ENCODE measurements around the gene SMTNL2.
"Not testable (repeated sequence)": the region's sequence is repeated elsewhere in the genome, so short reads cannot be mapped to it uniquely, and the experiment has no call there.

SMTNL2 gene

DNA sequence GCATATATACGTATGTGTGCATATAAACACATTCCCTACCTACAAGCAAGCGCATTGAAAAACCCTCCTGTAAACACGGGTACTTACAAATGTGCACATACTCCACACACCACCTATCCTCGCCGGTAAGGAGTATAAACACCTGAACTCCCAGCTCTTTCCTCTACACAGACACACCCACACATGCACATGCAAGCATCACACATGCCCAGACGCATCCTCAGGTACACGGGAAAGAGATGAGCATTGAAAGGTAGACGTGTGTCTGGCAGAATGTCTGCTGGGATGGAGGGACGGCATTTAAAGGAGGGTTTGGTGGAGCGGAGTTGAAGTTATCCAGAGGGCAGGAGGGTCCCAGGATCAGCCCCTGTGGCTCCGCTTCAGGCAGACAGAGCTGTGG, 4.7 kb upstream of the SMTNL2 start:
- no peaks in the 10 kb centered on the region for H3K36me3 Mint-ChIP-seq
- H3K4me1 Mint-ChIP-seq, result peaks cover 5% of the 10 kb centered on the region
- H3K27me3 Mint-ChIP-seq, result peaks cover 48% of the 10 kb centered on the region
- H3K27ac Mint-ChIP-seq, result no peak overlapping the region
- no peak overlapping the region for H3K4me3 Mint-ChIP-seq
- CTCF ChIA-PET, result no interaction called here
- no peak for DNase-seq
- H3K9me3 Mint-ChIP-seq, result no peaks in the 10 kb centered on the region

- Mint-ChIP-seq H3K36me3 (no peaks in the 10 kb centered on the region), H3K27me3 (peaks cover 48% of the 10 kb centered on the region), H3K27ac (no peak overlapping the region), H3K9me3 (no peaks in the 10 kb centered on the region), H3K4me3 (no peak overlapping the region), H3K4me1 (peaks cover 7% of the 10 kb centered on the region)
- no peak for DNase-seq
- CTCF ChIA-PET, result no interaction called here
Measured at GRCh38 chr17:4580291-4580690, 4.0 kb upstream of the SMTNL2 start.

DNA sequence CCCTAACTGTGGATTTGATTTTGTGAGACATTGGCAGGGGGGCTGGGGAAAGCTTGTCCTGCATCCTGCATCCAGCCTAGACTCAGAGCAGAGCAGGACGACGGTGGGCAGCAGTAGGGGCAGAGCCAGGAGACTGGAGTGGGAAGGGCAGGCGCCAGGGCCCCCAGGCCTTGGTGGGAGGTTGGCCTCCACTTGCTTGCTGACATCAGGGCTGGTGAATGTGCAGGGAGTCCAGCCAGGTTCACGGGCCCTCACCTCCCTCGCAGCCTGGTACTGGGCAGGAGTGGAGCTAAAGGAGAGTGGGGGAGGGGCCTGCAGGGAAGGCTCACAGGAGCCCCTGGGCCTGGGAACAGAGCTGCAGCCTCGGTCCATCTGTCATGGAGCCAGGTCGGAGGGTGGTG, 2.2 kb upstream of the SMTNL2 start:
- Mint-ChIP-seq H3K27me3 (peaks cover 58% of the 10 kb centered on the region), H3K36me3 (no peaks in the 10 kb centered on the region), H3K4me3 (no peak overlapping the region), H3K4me1 (peaks cover 7% of the 10 kb centered on the region), H3K27ac (no peak overlapping the region), H3K9me3 (no peaks in the 10 kb centered on the region)
- DNase-seq, result no peak
- CTCF ChIA-PET, result no interaction called here

GRCh38 chr17:4582691-4583090, 1.6 kb upstream of the SMTNL2 start:
- peaks cover 7% of the 10 kb centered on the region for H3K4me1 Mint-ChIP-seq
- H3K27ac Mint-ChIP-seq, result no peak overlapping the region
- no peak overlapping the region for H3K4me3 Mint-ChIP-seq
- H3K36me3 Mint-ChIP-seq, result no peaks in the 10 kb centered on the region
- no peak for DNase-seq
- CTCF ChIA-PET, result no interaction called here
- H3K27me3 Mint-ChIP-seq, result peaks cover 59% of the 10 kb centered on the region
- no peaks in the 10 kb centered on the region for H3K9me3 Mint-ChIP-seq

GRCh38 chr17:4583206-4583605, 1.1 kb upstream of the SMTNL2 start:
- CTCF ChIA-PET, result no interaction called here
- Mint-ChIP-seq H3K4me1 (peaks cover 7% of the 10 kb centered on the region), H3K27ac (no peak overlapping the region), H3K9me3 (no peaks in the 10 kb centered on the region), H3K36me3 (no peaks in the 10 kb centered on the region), H3K4me3 (no peak overlapping the region), H3K27me3 (peaks cover 62% of the 10 kb centered on the region)
- DNase-seq, result no peak

- peak; percentile 40 for DNase-seq
- Mint-ChIP-seq H3K4me1 (peaks cover 7% of the 10 kb centered on the region), H3K27me3 (peaks cover 66% of the 10 kb centered on the region), H3K27ac (no peak overlapping the region), H3K4me3 (peak overlapping the region; percentile 55), H3K36me3 (no peaks in the 10 kb centered on the region), H3K9me3 (no peaks in the 10 kb centered on the region)
- CTCF ChIA-PET, result no interaction called here
Measured at GRCh38 chr17:4583782-4584100, 588 bp upstream of the SMTNL2 start.

DNA sequence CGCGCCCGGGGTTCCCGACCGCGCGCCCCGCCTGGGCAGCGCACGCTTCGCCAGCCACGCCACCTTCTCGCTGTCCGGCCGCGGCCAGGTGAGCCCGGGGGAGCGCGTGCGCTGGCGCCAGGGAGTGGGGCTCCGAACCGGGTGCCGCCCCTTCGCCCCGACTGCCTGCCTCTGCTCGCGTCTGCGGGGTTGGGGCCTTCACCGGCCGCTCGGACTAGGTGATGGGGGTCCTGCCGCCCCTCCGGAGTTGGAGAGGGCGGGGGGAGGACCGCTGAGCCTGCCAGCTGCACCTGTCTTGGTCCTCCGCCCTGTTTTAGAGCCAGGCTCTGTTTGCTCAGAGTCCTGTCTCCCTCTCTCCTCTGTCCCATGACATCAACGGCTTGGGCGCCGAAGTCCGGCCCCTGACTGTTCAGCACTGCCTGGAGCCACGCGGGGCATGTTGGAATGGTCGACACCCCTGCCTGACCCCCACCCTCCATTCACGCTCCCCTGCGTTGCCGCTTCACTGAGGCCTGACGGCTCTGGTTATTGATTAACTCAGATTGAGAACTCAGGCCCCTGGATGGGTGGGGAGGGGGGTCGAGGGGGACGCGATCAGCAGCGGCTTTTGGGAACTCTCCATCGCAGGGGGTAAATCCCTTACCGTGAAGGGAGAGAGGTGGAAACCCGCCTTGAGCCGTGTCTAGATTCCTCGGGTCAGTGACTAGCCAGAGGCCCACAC, 748 bp downstream of the SMTNL2 start:
- no peak overlapping the region for H3K27ac Mint-ChIP-seq
- DNase-seq, result no peak
- peaks cover 73% of the 10 kb centered on the region for H3K27me3 Mint-ChIP-seq
- peak overlapping the region; percentile 38 for H3K4me3 Mint-ChIP-seq
- H3K4me1 Mint-ChIP-seq, result peaks cover 7% of the 10 kb centered on the region
- no peaks in the 10 kb centered on the region for H3K9me3 Mint-ChIP-seq
- CTCF ChIA-PET, result no interaction called here
- H3K36me3 Mint-ChIP-seq, result no peaks in the 10 kb centered on the region

- DNase-seq, result no peak
- H3K4me3 Mint-ChIP-seq, result no peak overlapping the region
- H3K27ac Mint-ChIP-seq, result no peak overlapping the region
- H3K36me3 Mint-ChIP-seq, result no peaks in the 10 kb centered on the region
- CTCF ChIA-PET, result no interaction called here
- H3K9me3 Mint-ChIP-seq, result no peaks in the 10 kb centered on the region
- peaks cover 78% of the 10 kb centered on the region for H3K27me3 Mint-ChIP-seq
- H3K4me1 Mint-ChIP-seq, result peaks cover 7% of the 10 kb centered on the region
Measured at GRCh38 chr17:4585638-4585994, 1.3 kb downstream of the SMTNL2 start.

DNA sequence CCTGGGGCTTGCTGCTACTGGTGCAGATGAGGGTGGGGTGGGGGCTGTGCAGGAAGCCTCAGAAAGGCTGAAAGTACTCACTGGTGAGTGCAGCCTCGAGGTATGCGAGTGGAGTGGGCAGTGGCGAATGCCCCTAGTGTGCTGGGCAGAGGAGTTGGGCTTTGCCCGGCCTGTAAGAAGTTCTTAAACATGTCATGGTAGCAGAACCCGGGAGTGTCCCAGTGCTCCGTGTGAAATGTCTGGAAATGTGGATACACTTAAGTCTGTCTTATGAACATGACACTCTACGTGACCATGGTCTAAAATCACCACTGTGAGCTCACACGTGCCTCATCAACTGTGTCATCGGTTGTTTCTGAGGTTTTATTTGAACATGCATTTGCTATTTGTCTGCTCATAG, 1.7 kb downstream of the SMTNL2 start:
- no peak for DNase-seq
- Mint-ChIP-seq H3K9me3 (no peaks in the 10 kb centered on the region), H3K27ac (no peak overlapping the region), H3K4me3 (no peak overlapping the region), H3K36me3 (no peaks in the 10 kb centered on the region), H3K4me1 (peaks cover 7% of the 10 kb centered on the region), H3K27me3 (peaks cover 82% of the 10 kb centered on the region)
- CTCF ChIA-PET, result interaction anchor here (0.7 to 1.1 kb wide), 2 partner anchors 9 to 19 kb away, joined by 3 to 4 read pairs; no protein-coding TSS in a partner anchor

GRCh38 chr17:4587195-4587594, 2.9 kb downstream of the SMTNL2 start:
- Mint-ChIP-seq H3K9me3 (no peaks in the 10 kb centered on the region), H3K4me1 (peaks cover 7% of the 10 kb centered on the region), H3K36me3 (no peaks in the 10 kb centered on the region), H3K27me3 (peaks cover 75% of the 10 kb centered on the region), H3K4me3 (no peak overlapping the region), H3K27ac (no peak overlapping the region)
- DNase-seq, result no peak
- CTCF ChIA-PET, result interaction anchor here (1.1 kb wide), 1 partner anchor 20 kb away, joined by 4 read pairs; no protein-coding TSS in a partner anchor

- Mint-ChIP-seq H3K27me3 (peaks cover 69% of the 10 kb centered on the region), H3K4me3 (no peak overlapping the region), H3K36me3 (no peaks in the 10 kb centered on the region), H3K4me1 (peaks cover 7% of the 10 kb centered on the region), H3K27ac (no peak overlapping the region), H3K9me3 (no peaks in the 10 kb centered on the region)
- CTCF ChIA-PET, result no interaction called here
- no peak for DNase-seq
Measured at GRCh38 chr17:4587803-4588202, 3.5 kb downstream of the SMTNL2 start.

DNA sequence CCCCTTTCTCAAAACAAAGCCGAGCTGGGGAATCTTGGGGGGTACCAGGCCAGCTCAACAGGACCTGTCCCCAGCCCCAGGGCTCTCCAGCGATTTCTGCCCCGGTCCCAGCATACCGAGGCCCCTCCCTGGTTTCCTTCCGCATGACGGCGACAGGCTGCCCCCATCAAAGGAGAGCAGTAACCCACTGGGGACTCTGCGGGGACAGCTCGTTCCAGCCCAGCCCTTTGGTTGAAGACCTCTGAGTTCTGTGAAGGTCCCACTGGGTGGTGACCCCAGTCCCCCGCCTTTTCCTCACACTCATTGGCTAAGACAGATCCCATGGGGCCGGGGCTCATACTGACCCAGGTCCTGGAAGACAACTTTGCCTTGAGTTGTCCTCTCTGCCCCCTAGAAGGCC, 4.1 kb downstream of the SMTNL2 start:
- Mint-ChIP-seq H3K36me3 (no peaks in the 10 kb centered on the region), H3K4me1 (peaks cover 7% of the 10 kb centered on the region), H3K27me3 (peaks cover 63% of the 10 kb centered on the region), H3K4me3 (no peak overlapping the region), H3K9me3 (no peaks in the 10 kb centered on the region), H3K27ac (no peak overlapping the region)
- no peak for DNase-seq
- CTCF ChIA-PET, result no interaction called here

GRCh38 chr17:4588898-4589625, 4.7 kb downstream of the SMTNL2 start:
- no peak overlapping the region for H3K4me3 Mint-ChIP-seq
- H3K27me3 Mint-ChIP-seq, result peaks cover 63% of the 10 kb centered on the region
- no peaks in the 10 kb centered on the region for H3K36me3 Mint-ChIP-seq
- CTCF ChIA-PET, result no interaction called here
- peaks cover 3% of the 10 kb centered on the region for H3K4me1 Mint-ChIP-seq
- H3K27ac Mint-ChIP-seq, result no peak overlapping the region
- H3K9me3 Mint-ChIP-seq, result no peaks in the 10 kb centered on the region
- DNase-seq, result no peak

DNA sequence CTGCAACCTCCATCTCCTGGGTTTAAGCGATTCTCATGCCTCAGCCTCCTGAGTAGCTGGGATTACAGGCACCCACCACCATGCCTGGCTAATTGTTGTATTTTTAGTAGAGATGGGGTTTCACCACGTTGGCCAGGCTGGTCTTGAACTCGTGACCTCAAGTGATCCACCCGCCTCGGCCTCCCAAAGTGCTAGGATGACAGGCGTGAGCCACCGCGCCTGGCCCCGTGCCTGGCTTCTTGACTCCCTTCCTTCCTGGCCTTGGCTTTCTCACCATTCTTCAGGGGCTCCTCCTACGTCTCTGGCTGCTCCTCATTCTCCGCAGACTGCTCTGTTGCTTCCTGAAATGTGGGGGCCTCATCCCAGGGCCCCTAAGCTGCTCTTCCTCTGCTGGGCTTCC, 5.7 kb downstream of the SMTNL2 start:
- CTCF ChIA-PET, DNase-seq, H3K4me1 Mint-ChIP-seq, H3K27ac Mint-ChIP-seq, H3K4me3 Mint-ChIP-seq, H3K9me3 Mint-ChIP-seq, H3K36me3 Mint-ChIP-seq: not testable (repeated sequence)
- peaks cover 63% of the 10 kb centered on the region for H3K27me3 Mint-ChIP-seq

- H3K9me3 Mint-ChIP-seq, result no peaks in the 10 kb centered on the region
- CTCF ChIA-PET, result no interaction called here
Measured at GRCh38 chr17:4590981-4591453, 6.7 kb downstream of the SMTNL2 start.

More at GRCh38 chr17:4590981-4591453, 6.7 kb downstream of the SMTNL2 start:
- Mint-ChIP-seq H3K36me3 (no peaks in the 10 kb centered on the region), H3K27ac (no peak overlapping the region), H3K4me3 (no peak overlapping the region), H3K27me3 (peaks cover 60% of the 10 kb centered on the region), H3K4me1 (peaks cover 4% of the 10 kb centered on the region)
- DNase-seq, result no peak
